Measurements from ENCODE around the gene CAMTA1. TPM values are rescaled to one million over a fixed set of nuclear protein-coding genes. Genes with fewer than 3 reads are reported as not detected.

The CAMTA1 gene
- total and polyA plus RNA-seq, 4 donors: 18.0 to 93.5 (median 35.8) TPM

- TF ChIP-seq ATF3 (IDR thresholded peaks at IDR 0.05): no peak
- TF ChIP-seq FOXA1 (IDR thresholded peaks at IDR 0.05): no peak
- no peak for TF ChIP-seq RXRA (IDR thresholded peaks at IDR 0.05)
- no peak for TF ChIP-seq MAX (IDR thresholded peaks at IDR 0.05)
Measured at GRCh38 chr1:6991266-6991665, 206.0 kb downstream of the CAMTA1 start (continued).

- WGBS: 91% methylated on average over 5 of the region's 5 CpGs
Measured at GRCh38 chr1:6995789-6996188, 210.5 kb downstream of the CAMTA1 start.

More at GRCh38 chr1:6995789-6996188, 210.5 kb downstream of the CAMTA1 start:
- Histone ChIP-seq H3K4me3 (ENCODE audit: low read depth in 1 of 3, low read length in 3 of 3) (no peak overlapping the region), H3K36me3 (ENCODE audit: control insufficient read depth in 4 of 4, insufficient read depth in 3 of 4, low read depth in 1 of 4, low read length in 3 of 4) (no peaks in the 10 kb centered on the region), H3K4me1 (ENCODE audit: control insufficient read depth in 4 of 4, insufficient read depth in 4 of 4, low read length in 3 of 4) (no peaks in the 10 kb centered on the region), H3K9ac (ENCODE audit: low read depth in 1 of 2, low read length in 2 of 2) (no peak overlapping the region), H3K9me3 (ENCODE audit: control insufficient read depth in 4 of 4, low read length in 3 of 4) (no peaks in the 10 kb centered on the region), H3K27me3 (ENCODE audit: control insufficient read depth in 4 of 4, insufficient read depth in 4 of 4, low read length in 3 of 4) (no peaks in the 10 kb centered on the region), H3K27ac (ENCODE audit: low read depth in 1 of 2, low read length in 2 of 2) (no peak overlapping the region)
- DNase-seq (ENCODE audit: low spot score): no peak
- TF ChIP-seq ATF3 (IDR thresholded peaks at IDR 0.05) (no peak), RAD21 (IDR thresholded peaks at IDR 0.05) (no peak), FOXA2 (IDR thresholded peaks at IDR 0.05) (no peak), HNF4G (IDR thresholded peaks at IDR 0.05) (no peak), EGR1 (IDR thresholded peaks at IDR 0.05; ENCODE audit: low read depth in 2 of 2) (no peak), CTCF (IDR thresholded peaks at IDR 0.05; ENCODE audit: low read depth, low read length, missing input control) (no peak), GABPA (IDR thresholded peaks at IDR 0.05 in 1 of 2, conservative IDR thresholded peaks at IDR 0.05 in 1 of 2) (no peak), RXRA (IDR thresholded peaks at IDR 0.05) (no peak), YY1 (IDR thresholded peaks at IDR 0.05) (no peak), ZBTB33 (IDR thresholded peaks at IDR 0.05) (no peak), NR2F2 (IDR thresholded peaks at IDR 0.05) (no peak), SP1 (IDR thresholded peaks at IDR 0.05) (no peak), REST (IDR thresholded peaks at IDR 0.05) (no peak), TAF1 (conservative IDR thresholded peaks at IDR 0.05) (no peak), JUND (IDR thresholded peaks at IDR 0.05) (no peak), FOXA1 (IDR thresholded peaks at IDR 0.05) (no peak), MAX (IDR thresholded peaks at IDR 0.05) (no peak), HNF4A (conservative IDR thresholded peaks at IDR 0.05) (no peak)

Data from liver (tissue), 9 donors.